Renal pelvis (tissue), 4 donors: ENCODE results near the gene CCT5. TPM values are rescaled to one million over a fixed set of nuclear protein-coding genes. Genes with fewer than 3 reads are reported as not detected.
A peak's percentile ranks its signal among the peaks of the same experiment; 100 is the strongest.
"Not testable (repeated sequence)": the region's sequence is repeated elsewhere in the genome, so short reads cannot be mapped to it uniquely, and the experiment has no call there.

Experiments used
- DNase-seq: peaks from one replicate; pipeline ENCODE4 v3.0.0-alpha.2; 2013
- polyA plus RNA-seq, 3 donors: library from polyadenylated mRNA; unstranded; fragments of 120-200 nt; gene quantifications; one replicate each; pipeline ENCODE4 v1.2.1, GENCODE V29; 2013; ENCODE audit not compliant: insufficient read length in 3 of 3

Gene CCT5
- polyA plus RNA-seq, 3 donors: 242 to 295 (median 281) TPM

DNA sequence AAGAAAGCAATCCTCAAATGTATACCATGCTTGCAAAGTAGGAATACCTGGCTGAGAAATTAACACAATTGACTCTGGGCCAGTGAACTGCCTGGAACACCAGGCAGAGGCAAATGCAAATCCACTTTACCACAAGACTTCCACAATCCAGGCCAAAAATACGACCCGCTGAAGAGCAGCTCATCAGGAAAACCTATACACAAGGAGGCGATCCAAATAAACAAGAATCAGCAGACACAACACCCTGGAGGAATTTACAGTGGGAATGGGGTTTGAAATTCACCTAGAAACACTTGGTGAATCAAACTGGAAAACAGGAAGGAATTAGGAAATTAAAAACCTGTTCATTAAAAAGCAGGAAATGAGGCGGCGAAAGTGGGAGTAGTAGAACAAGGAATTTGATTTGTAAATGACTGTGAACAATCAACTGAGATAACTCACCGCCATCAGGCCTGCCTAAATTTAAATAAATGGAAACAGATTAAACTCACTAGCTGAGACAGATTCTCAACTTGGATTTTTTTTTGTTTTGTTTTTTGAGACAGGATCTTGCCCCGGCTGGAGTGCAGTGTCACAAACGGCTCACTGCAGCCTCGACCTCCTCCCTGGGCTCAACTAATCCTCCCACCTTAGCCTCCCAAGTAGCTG is 41.7 kb downstream of the CCT5 start:
- DNase-seq: no peak

DNA sequence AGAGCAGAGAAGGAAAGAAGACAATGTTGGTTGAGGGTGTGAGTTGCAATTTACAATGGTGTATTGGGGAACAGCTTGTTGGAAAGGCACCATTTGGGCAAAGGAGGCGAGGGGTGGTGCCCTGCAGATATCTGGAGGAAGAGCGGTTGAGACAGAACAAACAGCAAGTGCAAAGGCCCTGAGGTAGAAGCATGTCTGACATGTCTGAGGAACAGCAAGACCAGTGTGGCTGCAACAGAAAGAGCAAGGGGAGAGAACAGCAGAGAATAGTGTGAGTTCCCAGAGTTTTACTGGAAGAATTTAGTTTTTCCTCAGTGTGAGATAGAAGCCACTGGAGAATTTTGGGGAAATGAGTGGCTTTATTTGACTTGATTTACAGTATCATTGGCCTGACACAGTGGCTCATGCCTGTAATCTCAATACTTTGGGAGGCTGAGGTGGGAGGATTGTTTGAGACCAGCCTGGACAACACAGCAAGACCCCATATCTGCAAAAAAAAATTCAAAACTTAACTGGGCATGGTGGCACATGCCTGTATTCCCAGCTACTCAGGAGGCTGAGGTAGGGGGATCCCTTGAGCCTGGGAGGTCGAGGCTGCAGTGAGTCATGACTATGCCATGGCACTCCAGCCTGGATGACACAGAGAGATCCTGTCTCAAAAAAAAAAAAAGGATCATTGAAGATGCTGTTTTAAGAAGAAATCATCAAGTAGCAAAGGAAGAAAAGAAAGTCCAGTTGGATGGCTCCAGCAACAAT is 44.0 kb downstream of the CCT5 start:
- no peak for DNase-seq

DNA sequence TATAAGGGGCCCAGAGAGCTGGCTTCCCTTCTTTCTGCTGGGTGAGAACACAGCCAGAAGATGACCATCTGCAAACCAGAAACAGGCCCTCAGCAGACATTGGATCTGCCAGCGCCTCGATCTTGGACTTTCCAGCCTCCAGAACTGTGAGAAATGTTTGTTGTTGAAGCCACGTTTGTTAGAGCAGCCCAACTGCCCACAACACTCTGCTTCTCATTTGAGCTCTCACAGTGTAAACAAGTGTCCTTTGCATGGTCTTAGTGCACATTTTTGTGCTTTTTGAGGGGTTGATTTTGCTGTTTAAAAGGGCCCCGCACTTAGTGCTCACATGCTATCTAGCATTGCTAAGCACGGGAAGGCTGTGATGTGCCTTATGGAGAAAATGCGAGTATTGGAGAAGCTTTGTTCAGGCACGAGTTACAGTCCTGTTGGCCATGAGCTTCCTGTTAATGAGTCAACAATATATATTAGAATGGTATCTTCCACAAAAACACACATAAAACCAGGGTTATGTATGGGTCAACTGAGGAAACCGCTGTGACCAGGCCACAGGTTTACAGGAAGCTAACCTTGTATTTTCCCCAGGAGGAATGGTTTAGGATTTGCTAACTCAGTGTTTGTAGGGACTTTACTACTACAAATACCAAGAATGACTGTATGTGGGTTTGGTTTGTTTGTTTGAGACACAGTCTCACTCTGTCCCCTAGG is 45.7 kb downstream of the CCT5 start:
- DNase-seq: no peak

DNA sequence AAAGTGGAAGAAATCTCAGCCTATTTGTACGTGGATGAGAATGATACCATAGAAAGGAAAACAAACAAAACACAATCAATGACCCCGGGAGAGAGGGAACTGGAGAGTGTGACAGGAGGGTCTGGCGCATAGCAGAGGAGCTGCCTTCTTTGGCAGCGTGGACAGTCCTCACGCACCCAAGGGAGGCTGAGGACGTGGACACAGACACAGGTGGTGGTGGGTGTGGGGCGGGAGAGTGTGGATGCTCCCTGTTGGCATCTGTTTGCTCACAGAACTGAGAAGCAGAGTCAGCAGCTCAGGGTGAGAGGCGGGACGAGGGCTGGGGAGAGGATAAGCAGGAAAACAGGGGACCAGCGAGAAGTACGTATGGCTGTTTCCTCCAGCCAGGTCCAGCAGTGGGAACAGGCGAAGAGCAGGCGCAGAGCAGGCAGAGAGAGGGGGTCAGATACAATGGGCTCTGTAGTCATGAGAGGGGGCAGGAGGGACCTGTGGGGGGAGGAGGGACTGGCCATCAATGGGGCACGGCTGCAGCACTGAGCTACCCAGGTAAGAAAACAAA is 47.6 kb downstream of the CCT5 start:
- DNase-seq: no peak

DNA sequence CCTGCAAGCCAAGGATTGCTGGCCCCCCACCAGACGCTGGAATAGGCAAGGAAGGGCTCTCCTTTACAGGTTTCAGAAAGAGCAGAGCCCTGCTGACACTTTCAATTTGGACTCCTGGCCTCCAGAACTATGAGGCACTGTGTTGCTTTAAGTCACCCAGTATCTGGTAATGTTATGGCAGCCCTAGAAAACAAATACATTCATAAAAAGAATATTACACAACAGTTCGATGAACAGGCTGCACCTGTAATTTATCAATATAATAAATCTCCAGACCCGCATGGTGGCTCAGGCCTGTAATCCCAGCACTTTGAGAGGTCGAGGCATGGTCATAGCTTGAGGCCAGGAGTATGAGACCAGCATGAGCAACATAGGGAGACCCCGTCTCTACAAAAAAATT is 50.2 kb downstream of the CCT5 start:
- DNase-seq: no peak

DNA sequence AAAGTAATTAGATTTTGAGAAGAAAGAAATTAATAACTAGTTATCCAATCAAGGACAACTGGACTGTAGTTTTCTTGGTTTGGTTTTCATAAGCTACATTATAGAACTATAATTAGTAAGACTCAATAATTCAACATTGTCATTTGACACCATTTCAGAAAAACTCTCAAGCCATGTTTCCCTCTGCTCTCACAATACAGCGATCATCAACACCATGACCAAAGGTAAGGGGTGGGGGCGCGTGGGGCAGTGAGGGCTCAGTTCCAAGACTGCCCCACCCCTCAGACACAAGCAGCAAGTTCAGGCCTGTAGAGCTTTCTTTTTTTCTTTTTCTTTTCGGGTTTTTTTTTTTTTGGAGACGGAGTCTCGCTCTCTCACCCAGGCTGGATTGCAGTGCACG is 51.2 kb downstream of the CCT5 start:
- DNase-seq: no peak

DNA sequence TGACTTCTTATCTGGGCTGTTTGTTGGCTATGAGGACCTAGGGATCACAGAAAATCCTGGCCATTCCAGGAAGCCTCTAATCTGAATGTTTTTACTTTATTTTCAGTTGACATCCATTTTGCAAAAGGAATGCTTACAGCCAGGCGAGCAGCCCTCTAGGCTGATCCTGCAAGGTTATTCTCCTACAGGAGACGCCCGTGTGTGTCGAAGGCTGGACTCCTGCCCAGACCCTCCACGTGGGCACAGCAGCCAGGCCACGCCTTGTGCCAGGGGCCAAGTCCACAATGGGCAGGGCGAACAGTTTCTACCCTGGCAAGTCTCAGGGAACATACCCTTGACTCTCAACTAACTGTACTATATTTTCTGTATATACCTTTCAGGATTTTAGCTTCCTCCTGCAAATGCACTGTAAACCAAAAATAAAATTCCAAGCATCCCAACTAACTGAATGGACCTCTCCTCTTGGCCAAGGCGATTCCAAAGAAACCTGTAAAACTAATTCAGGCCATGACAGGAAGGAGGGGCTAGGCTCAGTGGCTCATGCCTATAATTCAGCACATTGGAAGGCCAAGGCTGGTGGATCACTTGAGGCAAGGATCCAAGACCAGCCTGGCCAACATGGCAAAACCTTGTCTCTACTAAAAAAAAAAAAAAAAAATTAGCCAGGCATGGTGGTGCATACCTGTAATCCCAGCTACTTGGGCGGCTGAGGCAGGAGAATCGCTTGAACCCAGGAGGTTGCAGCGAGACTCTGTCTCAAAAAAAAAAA is 51.9 kb downstream of the CCT5 start:
- DNase-seq: no peak

DNA sequence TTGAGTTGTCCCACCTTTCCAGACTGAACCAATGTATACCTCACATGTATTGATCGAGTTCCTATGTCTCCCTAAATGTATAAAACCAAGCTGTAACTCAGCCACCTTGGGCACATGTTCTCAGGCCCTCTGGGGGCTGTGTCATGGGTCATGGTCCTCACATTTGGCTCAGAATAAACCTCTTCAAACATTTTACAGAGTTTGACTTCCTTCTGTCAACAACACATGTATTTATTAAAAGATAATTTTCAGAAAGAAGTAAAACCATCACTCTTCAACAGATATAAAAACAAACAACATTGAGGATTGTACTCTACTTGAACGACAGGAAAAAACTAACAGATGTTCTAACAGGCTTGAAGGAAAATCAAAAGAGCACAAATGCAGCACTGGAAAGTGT is 53.1 kb downstream of the CCT5 start:
- DNase-seq: no peak

DNA sequence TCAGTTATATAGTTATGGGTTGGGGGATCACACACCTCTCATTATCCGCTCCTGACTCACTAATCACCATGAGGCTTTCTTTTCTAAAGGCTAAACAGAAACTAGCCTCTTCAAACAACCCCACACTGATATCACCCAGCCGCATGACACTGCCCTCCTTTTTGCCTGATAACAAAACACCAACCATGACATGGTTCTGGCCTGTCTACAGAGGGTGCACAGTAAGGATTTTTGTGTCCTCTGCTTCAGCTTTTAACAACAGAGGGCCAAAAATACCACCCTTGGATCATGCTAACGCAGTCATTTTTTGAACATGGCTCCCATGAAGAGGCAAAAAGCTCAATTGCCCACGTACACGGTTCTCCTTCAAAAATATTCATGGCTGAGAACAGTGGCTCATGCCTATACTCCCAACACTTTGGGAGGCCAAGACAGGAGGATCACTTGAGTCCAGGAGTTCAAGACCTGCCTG is 53.7 kb downstream of the CCT5 start:
- DNase-seq: no peak

DNA sequence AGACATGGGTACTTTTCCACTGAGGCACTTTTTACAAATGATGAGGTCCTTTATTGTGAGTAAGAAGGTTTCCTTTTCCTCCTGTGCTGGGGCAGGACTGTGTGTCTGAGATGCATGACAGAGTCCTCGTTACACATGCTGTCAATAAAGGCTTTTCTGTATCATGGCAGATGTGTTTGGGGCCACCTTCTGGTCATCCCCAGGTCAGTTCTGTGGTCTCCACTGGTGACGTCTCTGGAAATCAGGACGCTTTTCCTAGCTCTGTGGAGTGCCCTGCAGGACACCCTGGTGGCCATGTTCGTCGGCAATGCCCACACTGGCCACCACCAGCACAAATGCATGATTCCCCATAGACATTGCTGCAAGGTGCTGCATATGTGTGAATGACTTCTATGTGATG is 54.9 kb downstream of the CCT5 start:
- DNase-seq: no peak

DNA sequence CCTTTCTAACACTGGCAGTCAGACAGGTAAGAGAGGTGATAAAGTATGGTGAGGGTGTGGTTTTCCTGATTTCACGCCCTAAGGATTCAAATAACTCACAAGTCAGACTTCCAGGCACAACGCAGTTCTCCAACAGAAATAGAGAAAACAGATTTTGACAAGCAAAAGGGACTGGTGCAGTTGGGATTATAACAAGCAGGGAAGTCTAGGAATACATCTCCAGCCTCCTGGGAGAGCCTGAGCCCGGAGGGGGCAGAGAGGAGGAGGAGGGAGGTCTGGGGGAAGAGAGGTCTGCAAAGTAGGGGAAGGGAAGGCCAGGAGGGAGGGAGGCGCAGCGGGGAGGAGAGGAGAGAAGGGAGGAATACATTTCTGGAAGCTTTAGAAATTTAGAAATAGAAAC is 56.0 kb downstream of the CCT5 start:
- no peak for DNase-seq

DNA sequence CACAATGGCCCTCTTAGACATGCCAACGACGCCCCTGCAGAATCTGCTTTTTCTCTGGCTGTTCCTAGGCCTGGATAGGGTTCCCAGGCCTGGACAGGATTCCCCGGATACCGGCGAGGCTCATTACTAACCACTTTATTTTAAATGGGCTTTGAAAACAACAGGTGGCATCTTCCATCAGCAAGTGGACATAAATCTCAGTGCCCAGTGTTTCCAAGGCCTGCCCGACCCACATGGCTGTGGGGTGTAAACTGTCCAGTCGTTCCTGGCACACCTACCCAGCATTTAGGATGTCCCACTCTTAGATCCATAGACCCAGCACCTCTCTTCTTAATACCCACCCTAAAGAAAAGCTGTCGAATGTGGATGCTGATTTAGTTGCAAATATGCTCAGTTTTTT is 56.7 kb downstream of the CCT5 start:
- DNase-seq: no peak

DNA sequence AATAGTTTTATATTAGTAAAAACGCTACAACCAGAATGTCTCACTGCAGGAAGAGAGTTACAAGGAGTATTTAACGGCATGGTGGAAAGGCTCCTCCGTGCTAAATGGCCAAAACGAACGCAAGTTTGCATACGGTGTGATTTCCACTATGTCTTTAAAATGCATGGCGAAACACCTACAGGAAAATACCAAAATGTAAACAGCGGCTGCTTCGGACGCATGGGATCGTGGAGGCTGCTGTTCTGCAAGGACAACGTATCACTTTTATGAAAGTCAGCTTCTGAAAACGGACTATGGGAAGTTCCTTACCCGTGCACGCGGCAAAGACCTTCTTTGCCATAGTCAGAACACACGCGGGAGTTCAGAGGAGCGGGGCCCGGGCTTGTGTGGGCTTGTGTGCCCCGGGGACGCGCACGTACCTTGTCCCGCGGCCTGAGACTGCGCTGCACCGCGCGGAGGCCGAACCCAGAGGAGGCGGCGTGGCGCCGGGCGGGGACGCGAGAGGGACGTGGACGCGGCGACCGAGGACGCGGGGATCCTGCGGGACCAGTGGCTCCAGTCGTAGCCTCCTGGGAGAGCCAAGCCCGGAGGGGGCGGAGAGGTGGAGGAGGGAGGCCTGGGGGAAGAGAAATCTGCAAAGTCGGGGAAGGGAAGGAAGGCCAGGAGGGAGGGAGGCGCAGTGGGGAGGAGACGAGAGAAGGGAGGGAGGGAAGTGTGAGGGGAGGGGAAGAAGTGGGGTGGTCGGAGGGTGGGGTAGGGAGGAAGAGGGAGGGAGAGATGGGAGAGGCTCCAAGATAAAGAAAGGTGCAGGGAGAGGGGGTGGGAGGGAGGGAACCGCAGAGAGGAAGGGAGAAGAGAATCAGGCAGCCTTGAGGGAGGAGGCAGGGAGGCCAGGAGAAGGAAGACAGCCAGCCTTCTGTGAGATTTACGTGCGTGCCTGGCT is 57.4 kb downstream of the CCT5 start, which contains the start of gene CMBL:
CMBL (minus strand) TSS at position 697 of the 943 bp plus-strand sequence. CDS start 17,140 bp downstream, outside the sequence.
- DNase-seq: peak; percentile 54

DNA sequence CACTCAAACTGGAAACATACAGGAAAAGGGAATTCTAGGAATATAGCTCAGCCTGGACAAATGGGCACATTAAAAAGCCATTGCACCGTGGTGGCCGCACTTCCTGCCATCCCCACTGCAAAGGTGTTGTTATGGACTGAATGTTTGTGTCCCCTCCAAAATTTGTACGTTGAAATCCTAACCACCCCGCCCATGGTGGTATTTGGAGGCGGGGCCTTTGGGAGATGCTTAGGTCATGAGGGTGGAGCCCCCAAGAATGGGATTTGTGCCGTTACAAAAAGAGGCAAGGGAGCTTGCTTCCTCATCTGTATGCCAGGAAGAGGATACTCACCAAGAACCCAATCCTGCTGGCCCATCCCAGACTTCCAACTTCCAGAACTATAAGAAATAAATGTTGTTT is 58.8 kb downstream of the CCT5 start:
- DNase-seq: no peak

DNA sequence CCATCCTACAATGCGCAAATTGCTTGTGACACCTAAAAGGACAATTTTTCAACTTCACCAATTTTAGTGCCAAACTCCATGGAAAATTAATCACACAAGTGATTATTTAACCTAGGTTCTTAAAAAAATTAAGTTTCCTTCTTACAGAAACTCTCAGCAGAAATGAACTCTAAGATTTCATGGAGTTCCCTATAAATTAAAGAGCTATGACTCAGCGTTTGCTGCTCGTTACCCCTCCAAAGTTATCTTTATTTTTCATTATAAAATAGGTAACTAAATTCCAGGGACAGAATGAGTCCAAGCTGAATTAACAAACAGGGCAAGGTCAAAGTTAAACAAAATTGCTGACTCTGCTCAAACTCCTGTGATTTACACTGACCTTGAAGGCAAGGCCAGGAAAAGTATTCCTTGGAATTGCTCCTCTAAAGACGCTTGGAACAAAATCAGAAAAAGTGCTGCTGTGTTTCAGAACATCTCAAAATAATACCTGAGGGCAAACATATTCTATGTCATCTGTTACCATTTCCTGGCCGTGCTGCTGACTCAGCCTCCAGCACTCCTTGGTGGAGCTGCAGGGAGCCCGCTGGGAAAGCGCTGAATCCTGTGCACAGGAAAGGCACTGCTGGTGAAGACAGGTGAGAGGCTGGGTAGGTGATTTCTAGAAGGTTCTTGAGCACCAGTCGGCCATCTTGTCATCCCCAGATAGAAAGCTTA is 60.1 kb downstream of the CCT5 start:
- DNase-seq: no peak

DNA sequence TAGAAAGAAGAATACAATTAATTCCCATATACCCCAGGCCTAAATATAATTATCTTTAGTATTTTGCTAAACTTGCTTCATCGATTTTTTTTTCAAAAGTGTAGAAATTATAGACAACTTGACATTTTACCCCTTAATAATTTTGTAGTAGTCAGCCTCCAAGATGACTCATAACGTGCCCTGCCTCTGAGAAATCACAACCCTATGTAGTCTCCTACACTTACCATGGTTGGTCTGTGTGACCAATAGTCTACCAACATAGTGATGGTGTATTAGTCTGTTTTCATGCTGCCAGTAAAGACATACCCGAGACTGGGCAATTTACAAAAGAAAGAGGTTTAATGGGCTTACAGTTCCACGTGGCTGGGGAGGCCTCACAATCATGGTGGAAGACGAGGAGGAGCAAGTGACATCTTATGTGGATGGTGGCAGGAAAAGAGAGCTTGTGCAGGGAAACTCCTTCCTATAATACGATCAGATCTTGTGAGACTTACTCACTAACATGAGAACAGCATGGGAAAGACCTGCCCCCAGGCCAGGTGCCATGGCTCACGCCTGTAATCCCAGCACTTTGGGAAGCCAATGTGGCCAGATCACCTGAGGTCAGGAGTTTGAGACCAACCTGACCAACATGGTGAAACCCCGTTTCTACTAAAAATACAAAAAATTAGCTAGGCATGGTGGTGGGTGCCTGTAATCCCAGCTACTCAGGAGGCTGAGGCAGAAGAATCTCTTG is 60.9 kb downstream of the CCT5 start:
- DNase-seq: not testable (repeated sequence)

DNA sequence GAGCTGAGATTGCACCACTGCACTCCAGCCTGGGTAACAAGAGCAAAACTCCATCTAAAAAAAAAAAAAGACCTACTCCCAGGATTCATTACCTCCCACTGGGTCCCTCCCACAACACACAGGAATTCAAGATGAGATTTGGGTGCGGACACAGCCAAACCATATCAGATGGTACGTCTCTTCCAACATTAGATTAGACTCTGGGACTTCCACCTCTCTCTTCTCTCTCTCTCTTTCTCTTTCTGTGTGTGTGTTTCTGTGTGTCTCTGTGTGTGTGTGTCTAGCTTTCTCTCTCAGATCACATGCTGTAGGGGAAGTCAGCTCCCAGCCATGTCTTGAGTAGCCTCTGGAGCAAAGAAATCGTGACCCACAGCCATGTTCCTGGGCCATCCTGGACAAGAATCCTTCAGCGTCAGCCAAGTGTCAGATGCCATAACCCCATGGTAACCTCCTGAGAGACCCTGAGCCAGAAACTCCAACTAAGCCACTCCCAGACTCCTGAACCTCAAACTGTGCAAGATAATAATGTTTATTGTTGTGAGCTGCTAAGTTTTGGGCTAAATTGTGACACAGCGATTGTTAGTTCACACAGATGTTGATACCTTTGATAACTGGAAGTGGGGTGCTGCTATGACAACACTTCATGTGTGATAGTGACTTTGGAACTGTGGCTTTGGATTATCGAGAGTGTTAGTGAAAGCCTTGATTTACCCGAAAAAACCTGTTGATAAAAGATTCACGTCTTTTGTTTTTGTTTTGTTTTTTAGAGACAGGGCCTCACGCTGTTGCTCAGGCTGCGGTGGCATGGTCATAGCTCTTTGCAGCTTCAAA is 61.7 kb downstream of the CCT5 start:
- no peak for DNase-seq

DNA sequence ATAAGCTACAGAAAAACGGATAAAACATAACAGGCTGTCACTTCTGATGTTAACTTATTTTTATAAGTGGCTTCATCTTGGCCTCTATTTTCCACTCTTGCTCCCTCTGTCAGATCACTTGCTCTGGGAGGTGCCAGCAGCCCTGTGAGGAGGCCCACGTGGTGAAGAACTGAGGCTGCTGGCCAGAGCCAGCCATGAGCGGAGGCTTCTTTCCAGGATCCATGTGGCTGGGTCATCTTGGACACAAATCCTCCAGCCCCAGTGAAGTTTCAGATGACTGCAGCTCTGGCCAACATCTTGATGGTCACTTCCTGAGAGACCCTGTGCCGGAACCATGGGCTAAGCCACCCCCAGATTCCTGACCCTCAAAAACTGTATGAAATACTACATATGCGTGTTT is 65.1 kb downstream of the CCT5 start:
- DNase-seq: no peak
